Stimulated activated CD8-positive, alpha-beta memory T cell treated with anti-CD3 and anti-CD28 coated beads, Interleukin-15, amount 100 ng/mL, for 48 hours (primary cell): Measurements from ENCODE around the gene DIP2C.
A peak's percentile ranks its signal among the peaks of the same experiment; 100 is the strongest.

Source experiments
- DNase-seq, 2 donors: peaks; one replicate each; pipeline ENCODE4 v3.0.0-alpha.2; 2020; ENCODE audit warnings: low read depth in 2 of 2

The DIP2C gene

GRCh38 chr10:677750-678661, 11.5 kb downstream of the DIP2C start:
- DNase-seq = no peak

- peak in 1 of 2 donors; percentile 20 for DNase-seq
Observed at GRCh38 chr10:677038-677437, 12.4 kb downstream of the DIP2C start.

- no peak for DNase-seq
Observed at GRCh38 chr10:676178-676577, 13.3 kb downstream of the DIP2C start.

GRCh38 chr10:675532-675931, 13.9 kb downstream of the DIP2C start:
- DNase-seq = no peak

- no peak for DNase-seq
Observed at GRCh38 chr10:673492-673891, 16.0 kb downstream of the DIP2C start.

GRCh38 chr10:672992-673391, 16.5 kb downstream of the DIP2C start:
- no peak for DNase-seq

- DNase-seq = no peak
Observed at GRCh38 chr10:672203-672602, 17.3 kb downstream of the DIP2C start.

GRCh38 chr10:670990-671389, 18.5 kb downstream of the DIP2C start:
- DNase-seq = no peak

GRCh38 chr10:670038-670437, 19.4 kb downstream of the DIP2C start:
- DNase-seq = no peak

GRCh38 chr10:668786-669485, 20.5 kb downstream of the DIP2C start:
- DNase-seq = no peak

GRCh38 chr10:667602-668143, 21.8 kb downstream of the DIP2C start:
- no peak for DNase-seq

GRCh38 chr10:667096-667495, 22.4 kb downstream of the DIP2C start:
- no peak for DNase-seq

GRCh38 chr10:666237-667012, 23.0 kb downstream of the DIP2C start:
- DNase-seq = no peak

GRCh38 chr10:665579-666091, 23.8 kb downstream of the DIP2C start:
- DNase-seq = no peak

- DNase-seq = no peak
Observed at GRCh38 chr10:664893-665292, 24.6 kb downstream of the DIP2C start.

- no peak for DNase-seq
Observed at GRCh38 chr10:664301-664700, 25.2 kb downstream of the DIP2C start.

GRCh38 chr10:663831-664251, 25.6 kb downstream of the DIP2C start:
- DNase-seq = no peak

GRCh38 chr10:663466-663751, 26.1 kb downstream of the DIP2C start:
- DNase-seq = no peak

GRCh38 chr10:662686-663465, 26.6 kb downstream of the DIP2C start:
- DNase-seq = no peak

GRCh38 chr10:662223-662605, 27.3 kb downstream of the DIP2C start:
- DNase-seq = no peak

- no peak for DNase-seq
Observed at GRCh38 chr10:661597-662222, 27.8 kb downstream of the DIP2C start.
